Stomach (tissue), 4 donors: ENCODE results near the gene POMT2.

Experiments used
- EP300 ChIP-seq: sonication (generic); formaldehyde crosslinking; IDR thresholded peaks from one replicate; pipeline ENCODE4 v1.6.1; 2017; ENCODE audit warnings: antibody characterized with exemption
- POLR2AphosphoS5 ChIP-seq, 3 donors: sonication (generic); formaldehyde crosslinking; IDR thresholded peaks; one replicate each; pipeline ENCODE4 v1.6.1; 2016; ENCODE audit warnings: antibody characterized with exemption in 3 of 3
- TF ChIP-seq, protein P1 (sequence below), 7 experiments: fragments of 450-650 bp in 4 of 7; fragments of 200-600 bp in 3 of 7; sonication (generic) in 3 of 7; IDR thresholded peaks; one replicate each; pipeline ENCODE4 v1.5.1; 2016 to 2019; ENCODE audit warnings: antibody characterized with exemption in 7 of 7, control low read depth in 2 of 7, mild to moderate bottlenecking in 1 of 7

DNA sequence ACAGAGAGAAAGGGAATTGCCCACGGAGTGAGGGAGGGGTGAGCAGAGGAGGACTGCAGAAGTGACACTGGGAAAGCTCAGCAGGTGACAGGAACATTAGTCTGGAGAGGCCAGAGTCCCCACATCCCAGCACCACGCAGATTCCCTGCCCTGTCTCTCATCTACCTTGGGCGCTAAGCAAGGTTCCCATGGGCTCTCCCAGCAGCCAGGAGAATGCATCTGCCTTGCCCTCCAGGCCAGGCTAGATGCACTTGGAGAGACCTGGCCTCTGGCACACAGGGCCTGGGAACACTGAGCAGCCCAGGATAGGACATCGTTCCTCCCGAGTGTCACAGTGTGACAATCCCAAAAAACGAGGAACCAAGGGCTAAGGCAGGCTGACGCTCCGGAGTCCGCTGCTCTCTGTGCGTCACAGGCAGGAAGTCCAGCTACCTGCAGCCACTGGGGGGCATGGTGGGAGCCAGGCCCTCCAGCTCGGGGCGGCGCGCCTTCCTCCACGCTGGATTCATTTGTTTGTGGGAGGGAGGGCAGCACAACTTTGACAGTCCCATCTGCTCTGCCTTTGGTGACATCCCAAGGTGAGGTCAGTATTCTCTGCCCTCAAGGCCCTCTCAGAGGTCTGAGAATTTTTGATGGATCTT lies 44.3 kb downstream of the POMT2 start:
- TF ChIP-seq, protein P1, sequence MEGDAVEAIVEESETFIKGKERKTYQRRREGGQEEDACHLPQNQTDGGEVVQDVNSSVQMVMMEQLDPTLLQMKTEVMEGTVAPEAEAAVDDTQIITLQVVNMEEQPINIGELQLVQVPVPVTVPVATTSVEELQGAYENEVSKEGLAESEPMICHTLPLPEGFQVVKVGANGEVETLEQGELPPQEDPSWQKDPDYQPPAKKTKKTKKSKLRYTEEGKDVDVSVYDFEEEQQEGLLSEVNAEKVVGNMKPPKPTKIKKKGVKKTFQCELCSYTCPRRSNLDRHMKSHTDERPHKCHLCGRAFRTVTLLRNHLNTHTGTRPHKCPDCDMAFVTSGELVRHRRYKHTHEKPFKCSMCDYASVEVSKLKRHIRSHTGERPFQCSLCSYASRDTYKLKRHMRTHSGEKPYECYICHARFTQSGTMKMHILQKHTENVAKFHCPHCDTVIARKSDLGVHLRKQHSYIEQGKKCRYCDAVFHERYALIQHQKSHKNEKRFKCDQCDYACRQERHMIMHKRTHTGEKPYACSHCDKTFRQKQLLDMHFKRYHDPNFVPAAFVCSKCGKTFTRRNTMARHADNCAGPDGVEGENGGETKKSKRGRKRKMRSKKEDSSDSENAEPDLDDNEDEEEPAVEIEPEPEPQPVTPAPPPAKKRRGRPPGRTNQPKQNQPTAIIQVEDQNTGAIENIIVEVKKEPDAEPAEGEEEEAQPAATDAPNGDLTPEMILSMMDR (IDR thresholded peaks at IDR 0.05), result no peak
- TF ChIP-seq EP300 (no peak), POLR2AphosphoS5 (IDR thresholded peaks at IDR 0.05) (no peak)
